Breast epithelium (tissue), 3 donors: ENCODE measurements around the gene FOCAD.

Experiments
- POLR2A ChIP-seq: fragments of 450-650 bp; IDR thresholded peaks from one replicate; pipeline ENCODE4 v1.6.1; 2016; ENCODE audit warnings: antibody characterized with exemption, mild to moderate bottlenecking, moderate library complexity
- POLR2AphosphoS5 ChIP-seq, 3 donors: sonication (generic); formaldehyde crosslinking; IDR thresholded peaks; one replicate each; pipeline ENCODE4 v1.6.1; 2017; ENCODE audit warnings: antibody characterized with exemption in 3 of 3
- TF ChIP-seq, protein P1 (sequence below), 3 donors: fragments of 450-650 bp; IDR thresholded peaks; one replicate each; pipeline ENCODE4 v1.5.1; 2016 to 2017; ENCODE audit warnings: antibody characterized with exemption in 3 of 3, mild to moderate bottlenecking in 3 of 3, moderate library complexity in 3 of 3

DNA sequence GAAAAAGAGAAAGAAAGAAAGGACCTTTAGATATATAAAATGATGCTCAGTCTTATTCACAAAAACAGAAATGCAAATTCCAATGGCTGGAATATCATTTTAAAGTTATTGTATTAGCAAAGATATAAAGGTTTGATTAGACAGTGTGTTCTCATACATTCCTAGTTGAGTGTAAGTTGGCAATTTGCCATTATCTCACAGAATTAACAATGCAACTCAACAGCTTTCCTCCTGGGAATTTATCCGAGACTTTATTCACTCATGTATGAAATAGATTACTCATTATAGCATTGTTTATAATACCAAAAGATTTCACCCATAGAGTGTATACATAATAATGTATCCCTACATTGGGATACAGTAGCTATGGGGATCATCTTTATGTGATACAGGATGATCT lies 34.7 kb upstream of the FOCAD start:
- TF ChIP-seq, protein P1, sequence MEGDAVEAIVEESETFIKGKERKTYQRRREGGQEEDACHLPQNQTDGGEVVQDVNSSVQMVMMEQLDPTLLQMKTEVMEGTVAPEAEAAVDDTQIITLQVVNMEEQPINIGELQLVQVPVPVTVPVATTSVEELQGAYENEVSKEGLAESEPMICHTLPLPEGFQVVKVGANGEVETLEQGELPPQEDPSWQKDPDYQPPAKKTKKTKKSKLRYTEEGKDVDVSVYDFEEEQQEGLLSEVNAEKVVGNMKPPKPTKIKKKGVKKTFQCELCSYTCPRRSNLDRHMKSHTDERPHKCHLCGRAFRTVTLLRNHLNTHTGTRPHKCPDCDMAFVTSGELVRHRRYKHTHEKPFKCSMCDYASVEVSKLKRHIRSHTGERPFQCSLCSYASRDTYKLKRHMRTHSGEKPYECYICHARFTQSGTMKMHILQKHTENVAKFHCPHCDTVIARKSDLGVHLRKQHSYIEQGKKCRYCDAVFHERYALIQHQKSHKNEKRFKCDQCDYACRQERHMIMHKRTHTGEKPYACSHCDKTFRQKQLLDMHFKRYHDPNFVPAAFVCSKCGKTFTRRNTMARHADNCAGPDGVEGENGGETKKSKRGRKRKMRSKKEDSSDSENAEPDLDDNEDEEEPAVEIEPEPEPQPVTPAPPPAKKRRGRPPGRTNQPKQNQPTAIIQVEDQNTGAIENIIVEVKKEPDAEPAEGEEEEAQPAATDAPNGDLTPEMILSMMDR (IDR thresholded peaks at IDR 0.05) = no peak
- no peak for TF ChIP-seq POLR2A
- TF ChIP-seq POLR2AphosphoS5 (IDR thresholded peaks at IDR 0.05) = no peak
